HEK293T (cell line): ENCODE data around the gene CBX3.

Experiments used
- FOXA1 ChIP-seq: fragments of 450-650 bp; IDR thresholded peaks from 2 replicates; pipeline ENCODE4 v1.6.1; 2016; ENCODE audit warnings: mild to moderate bottlenecking
- FOXK2 ChIP-seq: fragments of 450-650 bp; IDR thresholded peaks from 2 replicates; pipeline ENCODE4 v1.6.1; 2016; ENCODE audit warnings: mild to moderate bottlenecking
- FOXM1 ChIP-seq: fragments of 450-650 bp; IDR thresholded peaks from 2 replicates; pipeline ENCODE4 v1.6.1; 2017; ENCODE audit warnings: mild to moderate bottlenecking, borderline replicate concordance
- SUZ12 ChIP-seq: fragments of 450-650 bp; IDR thresholded peaks from 2 replicates; pipeline ENCODE4 v1.6.1; 2016; ENCODE audit warnings: mild to moderate bottlenecking

- TF ChIP-seq FOXA1 = no peak
- TF ChIP-seq SUZ12 = no peak
- no peak for TF ChIP-seq FOXM1
- TF ChIP-seq FOXK2 = no peak
These were observed 43.6 kb downstream of the CBX3 start for GRCh38 chr7:26245150-26245549.
